SK-N-MC (cell line): Measurements from ENCODE around the gene UGT1A3.

Source experiments
- EZH2 ChIP-seq: fragments of 200-600 bp; sonication (generic); IDR thresholded peaks from one replicate; pipeline ENCODE4 v1.6.1; 2017; ENCODE audit warnings: antibody characterized with exemption
- POLR2AphosphoS5 ChIP-seq: IDR thresholded peaks from 2 replicates; pipeline ENCODE4 v1.6.1; 2012; ENCODE audit warnings: mild to moderate bottlenecking, low read depth, low read length, borderline replicate concordance

- no peak for TF ChIP-seq EZH2
- TF ChIP-seq POLR2AphosphoS5 = no peak
Observed at GRCh38 chr2:233822101-233822771, 93.4 kb downstream of the UGT1A3 start.
